CD4-positive, alpha-beta T cell treated with Interleukin-4 for 1 hour (primary cell): ENCODE measurements around the gene ACYP2.
"Not testable (repeated sequence)": the region's sequence is repeated elsewhere in the genome, so short reads cannot be mapped to it uniquely, and the experiment has no call there.

Experiments
- DNase-seq, 2 donors: peaks; one replicate each; pipeline ENCODE4 v3.0.0-alpha.2; 2020 to 2022

The ACYP2 gene

GRCh38 chr2:54115284-54116137 lies at the start of gene ACYP2:
TSS of gene ACYP2 (plus strand) at chr2:54115615.
- peak; percentile 92 for DNase-seq

- no peak for DNase-seq
These were observed 49.5 kb upstream of the ACYP2 start for GRCh38 chr2:54065891-54066290.

- no peak for DNase-seq
These were observed 47.5 kb upstream of the ACYP2 start for GRCh38 chr2:54067851-54068375.

DNA sequence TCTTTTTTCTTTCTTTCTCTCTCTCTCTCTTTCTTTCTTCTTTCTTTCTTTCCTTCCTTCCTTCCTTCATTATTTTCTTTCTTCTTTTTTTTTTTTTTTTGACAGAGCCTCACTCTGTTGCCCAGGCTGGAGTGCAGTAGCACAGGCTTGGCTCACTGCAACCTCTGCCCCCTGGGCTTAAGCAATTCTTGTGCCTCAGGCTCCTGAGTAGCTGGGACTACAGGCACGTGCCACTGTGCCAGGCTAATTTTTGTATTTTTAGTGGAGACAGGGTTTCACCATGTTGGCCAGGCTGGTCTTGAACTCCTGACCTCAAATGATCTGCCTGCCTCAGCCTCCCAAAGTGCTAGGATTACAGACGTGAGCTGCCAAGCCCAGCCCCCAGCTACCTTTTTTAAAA lies 42.9 kb upstream of the ACYP2 start:
- DNase-seq, result not testable (repeated sequence)

- no peak for DNase-seq
These were observed 41.6 kb upstream of the ACYP2 start for GRCh38 chr2:54073796-54074195.

DNA sequence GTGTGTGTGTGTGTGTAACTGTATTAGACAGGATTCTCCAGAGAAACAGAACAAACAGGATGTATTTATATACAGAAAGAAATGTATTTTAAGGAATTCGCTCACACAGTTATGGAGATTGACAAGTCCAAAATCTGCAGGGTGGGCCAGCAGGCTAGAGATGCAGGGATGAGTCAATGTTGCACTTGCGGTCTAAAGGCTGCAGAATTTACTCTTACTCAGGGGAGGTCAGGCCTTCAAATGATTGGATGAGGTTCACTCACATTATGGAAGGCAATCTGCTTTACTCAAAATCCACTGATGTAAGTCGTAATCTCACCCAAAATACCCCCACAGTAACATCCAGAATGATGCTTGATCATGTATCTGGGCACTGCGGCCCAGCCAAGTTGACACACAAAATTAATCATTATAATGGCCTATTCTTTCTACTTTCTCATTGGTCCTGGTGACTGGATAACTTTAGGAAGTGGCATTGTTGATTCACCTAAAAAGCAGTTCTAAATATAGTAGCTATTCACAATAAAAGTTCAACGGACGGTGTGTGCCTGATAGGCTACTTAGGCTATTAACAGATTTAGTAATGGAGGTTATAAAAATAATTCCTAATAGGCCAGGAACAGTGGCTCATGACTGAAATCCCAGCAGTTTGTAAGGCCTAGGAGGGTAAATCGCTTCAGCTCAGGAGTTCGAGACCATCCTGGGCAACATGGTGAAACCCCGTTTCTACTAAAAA lies 40.6 kb upstream of the ACYP2 start:
- no peak for DNase-seq

- DNase-seq, result no peak
These were observed 38.8 kb upstream of the ACYP2 start for GRCh38 chr2:54076586-54076985.

- no peak for DNase-seq
These were observed 38.1 kb upstream of the ACYP2 start for GRCh38 chr2:54077088-54077900.

- DNase-seq, result no peak
These were observed 36.1 kb upstream of the ACYP2 start for GRCh38 chr2:54079331-54079730.

DNA sequence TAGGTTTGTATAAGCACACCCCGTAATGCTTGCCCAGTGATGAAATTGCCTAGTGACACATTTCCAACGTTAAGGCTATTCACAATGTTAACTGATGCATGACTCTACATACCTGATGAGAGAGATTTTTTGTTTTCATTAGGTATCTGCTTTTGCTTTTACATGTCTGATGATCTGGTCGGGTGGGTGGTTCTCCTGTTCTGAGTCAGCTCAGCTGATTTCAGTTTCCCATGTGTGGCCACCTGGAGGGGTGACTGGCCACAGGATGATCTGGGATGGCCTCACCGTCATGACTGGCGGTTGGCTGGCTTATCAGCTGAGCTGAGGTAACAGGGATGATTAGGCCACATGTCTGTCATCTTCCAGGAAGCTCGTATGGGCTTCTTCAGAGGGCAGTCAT lies 33.8 kb upstream of the ACYP2 start:
- no peak for DNase-seq

DNA sequence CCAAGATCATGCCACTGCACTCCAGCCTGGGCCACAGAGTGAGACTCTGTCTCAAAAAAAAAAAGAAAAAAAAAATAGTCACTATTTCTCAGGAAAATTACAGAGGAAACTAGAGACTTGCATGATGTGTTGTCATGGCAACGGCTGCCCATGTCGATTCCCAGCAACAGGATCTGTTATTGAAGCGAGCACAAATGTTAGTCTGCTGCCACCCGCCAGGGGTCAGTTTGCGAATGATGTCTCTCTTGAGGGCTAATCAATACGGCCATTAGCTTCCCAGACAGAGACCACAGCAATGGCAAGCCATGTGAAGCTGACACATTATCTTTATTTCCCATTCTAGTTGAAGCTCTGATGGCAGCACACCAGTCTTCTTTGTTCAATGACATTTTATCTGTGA lies 32.4 kb upstream of the ACYP2 start:
- DNase-seq, result no peak

DNA sequence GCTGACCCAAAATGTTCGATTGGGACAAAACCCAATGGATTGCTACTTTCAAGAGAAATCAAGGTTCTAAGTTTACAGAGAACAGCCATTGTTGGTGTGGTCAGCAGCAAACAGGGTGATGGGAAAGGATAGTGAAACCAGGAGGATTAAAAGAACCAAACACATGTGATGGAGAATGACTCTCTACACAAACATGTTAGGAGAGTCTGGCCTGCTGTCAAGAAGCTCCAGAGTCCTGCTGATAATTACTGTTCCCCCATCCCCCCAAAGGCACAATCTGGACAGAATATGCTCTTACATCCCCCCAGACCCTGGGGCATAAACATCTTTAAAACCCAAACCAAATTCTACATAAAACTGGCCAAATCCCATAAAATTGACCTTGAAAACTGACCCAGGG lies 32.0 kb upstream of the ACYP2 start:
- DNase-seq, result no peak

DNA sequence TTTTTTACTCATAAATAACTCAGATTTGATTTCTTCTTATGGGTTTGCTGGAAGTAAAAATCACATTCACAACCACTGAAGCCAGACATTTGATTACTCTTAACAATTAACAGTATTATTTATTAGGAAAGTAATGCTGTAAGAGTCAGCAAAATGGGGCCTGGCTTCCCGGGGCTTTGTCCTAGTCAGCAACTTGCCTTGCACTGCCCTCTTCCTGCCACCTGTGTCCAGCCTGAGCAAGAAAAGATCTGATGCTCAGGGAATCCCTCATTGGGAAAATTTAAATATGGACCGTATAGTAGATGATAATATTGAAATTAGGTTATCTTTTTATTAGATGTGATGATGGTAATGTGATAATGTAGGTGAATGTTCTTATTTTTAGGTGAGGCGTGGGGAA lies 30.8 kb upstream of the ACYP2 start:
- no peak for DNase-seq

GRCh38 chr2:54085069-54085468 lies 30.3 kb upstream of the ACYP2 start:
- DNase-seq, result no peak

DNA sequence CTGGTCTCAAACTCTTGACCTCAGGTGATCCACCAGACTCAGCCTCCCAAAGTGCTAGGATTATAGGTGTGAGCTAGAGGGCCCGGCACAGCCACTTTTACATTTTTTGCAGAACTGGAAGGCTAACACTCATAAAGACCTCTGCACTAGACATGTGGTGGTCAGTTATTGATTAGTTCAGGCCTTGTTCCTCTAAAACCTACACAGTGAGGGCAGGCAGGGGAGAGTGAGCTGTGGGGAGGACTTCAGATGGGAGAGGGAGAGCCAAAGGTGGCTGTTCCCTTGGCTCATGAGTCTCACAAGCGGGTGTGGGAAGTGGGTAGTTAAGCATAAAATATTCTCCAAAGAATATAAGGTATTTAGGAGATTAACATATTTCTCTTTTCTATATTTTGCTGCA lies 29.3 kb upstream of the ACYP2 start:
- no peak for DNase-seq

GRCh38 chr2:54088191-54088634 lies 27.2 kb upstream of the ACYP2 start:
- no peak for DNase-seq

GRCh38 chr2:54088719-54089118 lies 26.7 kb upstream of the ACYP2 start:
- DNase-seq, result no peak

DNA sequence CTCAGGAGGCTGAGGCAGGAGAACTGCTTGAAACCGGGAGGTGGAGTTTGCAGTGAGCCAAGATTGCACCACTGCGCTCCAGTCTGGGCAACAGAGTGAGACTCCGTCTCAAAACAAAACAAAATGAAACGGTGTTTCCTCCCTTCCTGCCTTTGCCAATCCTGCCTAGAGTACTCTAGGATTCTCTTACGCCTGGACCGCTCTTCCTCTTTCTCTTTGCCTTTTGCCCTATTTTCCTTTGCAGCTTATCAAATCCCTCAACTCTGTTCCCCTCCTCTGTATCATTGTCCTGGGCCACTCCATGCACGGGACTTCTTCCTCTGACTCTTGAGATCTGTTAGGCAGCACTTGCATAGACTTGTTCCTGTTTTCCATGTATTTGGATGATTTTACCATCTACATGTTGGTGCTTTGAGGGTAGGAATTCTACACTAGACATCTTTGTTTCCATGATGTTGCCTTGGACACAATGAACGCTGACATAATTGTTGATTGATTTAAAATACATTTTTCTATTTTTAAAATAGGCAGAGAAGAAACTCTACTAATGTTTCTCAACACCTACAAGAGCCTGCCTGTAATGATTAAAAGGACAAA lies 24.8 kb upstream of the ACYP2 start:
- no peak for DNase-seq

DNA sequence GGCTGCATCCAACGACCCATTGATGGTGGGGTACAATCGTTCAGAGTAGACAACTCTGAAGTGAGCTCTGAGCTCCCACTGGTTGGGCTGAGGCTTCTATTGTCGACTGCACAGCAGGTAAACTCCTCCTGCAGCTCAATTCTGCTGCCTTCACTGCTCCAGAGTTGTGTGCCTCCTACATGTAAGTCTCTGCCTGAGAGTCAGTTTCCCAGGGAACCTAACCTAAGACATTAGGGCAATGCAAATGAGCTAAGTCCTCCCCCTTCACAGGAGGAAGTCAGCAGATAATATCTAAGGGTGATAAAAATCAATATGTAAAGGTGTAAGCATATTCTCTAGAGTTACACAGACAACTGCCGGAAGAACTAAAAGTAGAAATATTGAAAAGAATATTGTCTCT lies 22.5 kb upstream of the ACYP2 start:
- DNase-seq, result peak in 1 of 2 donors; percentile 52

- not testable (repeated sequence) for DNase-seq
These were observed 20.0 kb upstream of the ACYP2 start for GRCh38 chr2:54095406-54095805.

DNA sequence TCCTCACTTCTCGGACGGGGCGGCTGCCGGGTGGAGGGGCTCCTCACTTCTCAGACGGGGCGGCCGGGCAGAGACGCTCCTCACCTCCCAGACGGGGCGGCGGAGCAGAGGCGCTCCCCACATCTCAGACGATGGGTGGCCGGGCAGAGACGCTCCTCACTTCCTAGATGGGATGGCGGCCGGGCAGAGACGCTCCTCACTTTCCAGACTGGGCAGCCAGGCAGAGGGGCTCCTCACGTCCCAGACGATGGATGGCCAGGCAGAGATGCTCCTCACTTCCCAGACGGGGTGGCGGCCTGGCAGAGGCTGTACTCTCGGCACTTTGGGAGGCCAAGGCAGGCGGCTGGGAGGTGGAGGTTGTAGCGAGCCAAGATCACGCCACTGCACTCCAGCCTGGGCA lies 19.3 kb upstream of the ACYP2 start:
- DNase-seq, result not testable (repeated sequence)

- DNase-seq, result no peak
These were observed 18.3 kb upstream of the ACYP2 start for GRCh38 chr2:54097124-54097523.

DNA sequence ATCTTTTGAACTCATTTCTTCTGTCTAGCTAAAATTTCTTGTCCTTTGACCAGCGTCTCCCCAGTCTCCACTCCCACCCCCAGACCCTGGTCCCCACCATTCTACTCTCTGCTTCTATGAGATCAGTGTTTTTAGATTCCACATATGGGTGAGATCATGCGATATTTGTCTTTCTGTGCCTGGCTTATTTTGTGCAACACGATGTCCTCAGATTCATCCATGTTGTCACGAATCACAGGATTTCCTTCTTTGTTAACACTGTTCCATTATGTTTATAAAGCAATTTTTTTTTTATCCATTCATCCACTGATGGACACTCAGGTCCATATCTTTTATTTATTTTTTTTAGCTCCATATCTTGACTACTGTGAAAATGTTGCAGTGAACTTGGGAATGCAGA lies 16.0 kb upstream of the ACYP2 start:
- no peak for DNase-seq
